ENCODE results near the gene LIF.
"Not testable (repeated sequence)": the region's sequence is repeated elsewhere in the genome, so short reads cannot be mapped to it uniquely, and the experiment has no call there.

The LIF gene

GRCh38 chr22:30204015-30204741 is 42.4 kb downstream of the LIF start:
- DNase-seq, result no peak

- DNase-seq, result no peak
These were observed 44.0 kb downstream of the LIF start for GRCh38 chr22:30202531-30203006.

- no peak for DNase-seq
These were observed 44.6 kb downstream of the LIF start for GRCh38 chr22:30201945-30202344.

GRCh38 chr22:30200905-30201304 is 45.7 kb downstream of the LIF start:
- DNase-seq, result not testable (repeated sequence)

- no peak for DNase-seq
These were observed 47.6 kb downstream of the LIF start for GRCh38 chr22:30198921-30199320.

GRCh38 chr22:30198152-30198825 is 48.3 kb downstream of the LIF start:
- DNase-seq, result no peak

GRCh38 chr22:30197389-30197788 is 49.2 kb downstream of the LIF start:
- DNase-seq, result no peak

GRCh38 chr22:30196880-30197336 is 49.7 kb downstream of the LIF start:
- no peak for DNase-seq

- DNase-seq, result peak; percentile 38
These were observed 50.2 kb downstream of the LIF start for GRCh38 chr22:30196141-30196879.

- no peak for DNase-seq
These were observed 51.1 kb downstream of the LIF start for GRCh38 chr22:30195245-30196140.

GRCh38 chr22:30193031-30193775 is 53.4 kb downstream of the LIF start:
- no peak for DNase-seq

GRCh38 chr22:30192427-30192826 is 54.1 kb downstream of the LIF start:
- DNase-seq, result no peak

- DNase-seq, result no peak
These were observed 55.4 kb downstream of the LIF start for GRCh38 chr22:30191040-30191701.

- no peak for DNase-seq
These were observed 56.0 kb downstream of the LIF start for GRCh38 chr22:30190574-30190973.

Measured in activated CD4-positive, CD25-positive, alpha-beta regulatory T cell treated with anti-CD3 and anti-CD28 coated beads, Interleukin-2, amount 50 U/mL, for 72 hours (primary cell).